HEK293T (cell line): Measurements from ENCODE around the gene ARHGEF1.

Source experiments
- CTCF ChIA-PET: fragments of 350-600 bp; formaldehyde crosslinking; extraction: SDS; loops from one replicate; lab custom pipeline; 2021; ENCODE audit warnings: antibody characterized with exemption, inconsistent platforms; lab: Yijun Ruan, JAX
- POLR2A ChIA-PET: fragments of 350-600 bp; formaldehyde crosslinking; extraction: SDS; loops from one replicate; lab custom pipeline; 2020; ENCODE audit warnings: antibody characterized with exemption, inconsistent platforms; lab: Yijun Ruan, JAX
- DNase-seq: peaks from one replicate; pipeline ENCODE4 v3.0.0; 2012; ENCODE audit warnings: mixed read lengths; ENCODE audit errors: extremely low spot score
- ARNT ChIP-seq: fragments of 450-650 bp; IDR thresholded peaks from 2 replicates; pipeline ENCODE4 v1.6.1; 2017; ENCODE audit warnings: mild to moderate bottlenecking
- BHLHE40 ChIP-seq: fragments of 450-650 bp; IDR thresholded peaks from 2 replicates; pipeline ENCODE4 v1.6.1; 2016; ENCODE audit warnings: mild to moderate bottlenecking, moderate library complexity, borderline replicate concordance
- CTBP1 ChIP-seq: fragments of 450-650 bp; IDR thresholded peaks from 2 replicates; pipeline ENCODE4 v1.6.1; 2016; ENCODE audit warnings: borderline replicate concordance
- ELF4 ChIP-seq: fragments of 450-650 bp; IDR thresholded peaks from 2 replicates; pipeline ENCODE4 v1.6.1; 2017; ENCODE audit warnings: antibody characterized with exemption
- FOXA1 ChIP-seq: fragments of 450-650 bp; IDR thresholded peaks from 2 replicates; pipeline ENCODE4 v1.6.1; 2016; ENCODE audit warnings: mild to moderate bottlenecking
- FOXK2 ChIP-seq: fragments of 450-650 bp; IDR thresholded peaks from 2 replicates; pipeline ENCODE4 v1.6.1; 2016; ENCODE audit warnings: mild to moderate bottlenecking
- FOXM1 ChIP-seq: fragments of 450-650 bp; IDR thresholded peaks from 2 replicates; pipeline ENCODE4 v1.6.1; 2017; ENCODE audit warnings: mild to moderate bottlenecking, borderline replicate concordance
- HDGF ChIP-seq: fragments of 450-650 bp; IDR thresholded peaks from 2 replicates; pipeline ENCODE4 v1.6.1; 2017; ENCODE audit warnings: antibody characterized with exemption, borderline replicate concordance
- L3MBTL2 ChIP-seq: fragments of 450-650 bp; conservative IDR thresholded peaks from 2 replicates; pipeline ENCODE4 v1.6.1; 2016; ENCODE audit warnings: mild to moderate bottlenecking
- LEF1 ChIP-seq: fragments of 450-650 bp; IDR thresholded peaks from 2 replicates; pipeline ENCODE4 v1.6.1; 2017; ENCODE audit warnings: mild to moderate bottlenecking, borderline replicate concordance
- NFRKB ChIP-seq: fragments of 450-650 bp; IDR thresholded peaks from 2 replicates; pipeline ENCODE4 v1.6.1; 2016; ENCODE audit warnings: mild to moderate bottlenecking, moderate library complexity
- PKNOX1 ChIP-seq: fragments of 450-650 bp; IDR thresholded peaks from 2 replicates; pipeline ENCODE4 v1.6.1; 2016
- SP1 ChIP-seq: fragments of 450-650 bp; IDR thresholded peaks from 2 replicates; pipeline ENCODE4 v1.6.1; 2017
- SUZ12 ChIP-seq: fragments of 450-650 bp; IDR thresholded peaks from 2 replicates; pipeline ENCODE4 v1.6.1; 2016; ENCODE audit warnings: mild to moderate bottlenecking
- TARDBP ChIP-seq: fragments of 450-650 bp; IDR thresholded peaks from 2 replicates; pipeline ENCODE4 v1.6.1; 2016
- ZNF384 ChIP-seq: fragments of 450-650 bp; IDR thresholded peaks from 2 replicates; pipeline ENCODE4 v1.6.1; 2016

ARHGEF1 gene

GRCh38 chr19:41853768-41854167, 29.2 kb upstream of the ARHGEF1 start:
- no peak for TF ChIP-seq L3MBTL2
- TF ChIP-seq SP1 = no peak
- no peak for TF ChIP-seq FOXK2
- TF ChIP-seq TARDBP = no peak
- no peak for TF ChIP-seq SUZ12
- no peak for TF ChIP-seq FOXM1
- no peak for TF ChIP-seq ARNT
- TF ChIP-seq HDGF = no peak
- TF ChIP-seq CTBP1 = no peak
- no peak for DNase-seq
- ChIA-PET POLR2A (no interaction called here), CTCF (interaction anchor here (0.9 kb wide), 1 partner anchor 17 kb away, joined by 3 read pairs; no protein-coding TSS in a partner anchor)

DNA sequence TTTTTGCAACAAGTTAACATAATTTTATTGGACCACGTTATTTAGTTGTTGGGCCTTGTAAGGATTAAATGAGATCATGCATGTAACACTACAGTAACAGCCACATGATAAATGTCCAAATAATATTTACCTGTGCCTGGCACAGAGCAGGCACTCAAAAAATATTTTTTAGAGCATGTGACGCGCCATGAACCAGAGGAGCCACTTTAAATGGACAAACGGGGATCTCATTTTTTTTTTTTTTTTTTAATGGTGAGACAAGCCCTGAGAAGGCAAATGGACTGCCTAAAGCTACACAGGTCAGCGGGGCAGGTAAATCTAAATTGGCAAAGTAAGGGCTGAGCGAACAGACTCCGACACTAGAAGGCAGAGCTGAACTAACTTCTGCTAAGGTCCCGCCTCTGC, 23.8 kb upstream of the ARHGEF1 start:
- ChIA-PET POLR2A (interaction anchor here (0.8 to 3.6 kb wide), 19 partner anchors 10 to 495 kb away, joined by 3 to 43 read pairs (median 5); partner anchors contain the start of genes B9D2 and RABAC1), CTCF (interaction anchor here (0.7 kb wide), 1 partner anchor 11 kb away, joined by 3 read pairs; no protein-coding TSS in a partner anchor)
- TF ChIP-seq SP1 (no peak), ZNF384 (no peak), CTBP1 (no peak), LEF1 (no peak), ARNT (no peak), L3MBTL2 (no peak)
- DNase-seq = no peak

DNA sequence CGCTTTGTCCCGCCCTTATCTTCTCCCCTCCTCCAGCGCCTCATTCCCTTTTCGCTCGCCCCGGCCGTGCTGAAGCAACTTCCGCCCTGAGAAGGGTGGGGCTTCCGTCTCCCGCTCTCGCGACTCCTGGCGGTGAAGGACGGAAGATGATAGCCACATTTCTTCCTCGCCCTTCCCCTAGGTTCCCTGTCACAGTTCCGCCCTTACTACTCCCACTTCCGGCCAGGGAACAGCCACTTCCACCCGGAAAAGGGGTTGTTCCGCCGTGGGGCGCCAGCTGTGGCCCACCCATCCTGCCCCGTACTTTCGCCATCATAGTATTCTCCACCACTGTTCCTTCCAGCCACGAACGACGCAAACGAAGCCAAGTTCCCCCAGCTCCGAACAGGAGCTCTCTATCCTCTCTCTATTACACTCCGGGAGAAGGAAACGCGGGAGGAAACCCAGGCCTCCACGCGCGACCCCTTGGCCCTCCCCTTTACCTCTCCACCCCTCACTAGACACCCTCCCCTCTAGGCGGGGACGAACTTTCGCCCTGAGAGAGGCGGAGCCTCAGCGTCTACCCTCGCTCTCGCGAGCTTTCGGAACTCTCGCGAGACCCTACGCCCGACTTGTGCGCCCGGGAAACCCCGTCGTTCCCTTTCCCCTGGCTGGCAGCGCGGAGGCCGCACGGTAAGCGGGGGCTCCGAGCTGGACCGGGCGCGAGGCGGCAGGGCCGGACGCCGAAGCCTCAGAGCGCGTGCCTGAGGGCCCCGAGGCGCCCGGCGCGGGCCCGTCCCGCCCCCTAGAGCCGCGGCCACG, 23.2 kb upstream of the ARHGEF1 start, which contains the start of gene RPS19:
TSS of gene RPS19 (plus strand) at position 638 of the 801 bp plus-strand sequence. CDS start 520 bp downstream, outside the sequence.
- peak; percentile 97 for DNase-seq
- ChIA-PET CTCF (interaction anchor here (0.6 to 0.7 kb wide), 2 partner anchors 12 to 43 kb away, joined by 3 read pairs; no protein-coding TSS in a partner anchor), POLR2A (interaction anchor here (0.7 to 3.6 kb wide), 26 partner anchors 9 to 495 kb away, joined by 3 to 43 read pairs (median 4); partner anchors contain the start of genes B9D2 and RABAC1)
- no peak for TF ChIP-seq CTBP1
- peak; percentile 60 for TF ChIP-seq ARNT
- TF ChIP-seq NFRKB = no peak
- TF ChIP-seq FOXA1 = no peak
- peak; percentile 69; the same call in 1 of the 2 replicates for TF ChIP-seq PKNOX1
- peak; percentile 58; the same call in 1 of the 2 replicates for TF ChIP-seq FOXM1
- TF ChIP-seq TARDBP = peak; percentile 99
- TF ChIP-seq FOXK2 = no peak
- peak; percentile 95 for TF ChIP-seq SP1
- TF ChIP-seq L3MBTL2 = 0 out of 2 replicates have a peak, but pooled peaks have one; percentile 35
- TF ChIP-seq ELF4 = peak; percentile 95
- peak; percentile 91; the same call in 1 of the 2 replicates for TF ChIP-seq LEF1
- no peak for TF ChIP-seq SUZ12

GRCh38 chr19:41860419-41861115, 22.4 kb upstream of the ARHGEF1 start:
- POLR2A ChIA-PET = interaction anchor here (0.7 to 3.6 kb wide), 18 partner anchors 8 to 496 kb away, joined by 3 to 43 read pairs (median 7); partner anchors contain the start of genes B9D2 and RABAC1
- CTCF ChIA-PET = interaction anchor here (0.6 kb wide), 1 partner anchor 42 kb away, joined by 3 read pairs; no protein-coding TSS in a partner anchor

GRCh38 chr19:41861116-41861768, 21.7 kb upstream of the ARHGEF1 start:
- ChIA-PET CTCF (no interaction called here), POLR2A (interaction anchor here (1.6 to 3.6 kb wide), 6 partner anchors 11 to 98 kb away, joined by 7 to 43 read pairs (median 9); partner anchors contain the start of gene RABAC1)
- no peak for DNase-seq
- TF ChIP-seq SUZ12 (no peak), LEF1 (no peak), ZNF384 (no peak), NFRKB (no peak), PKNOX1 (no peak), ELF4 (no peak)

More at GRCh38 chr19:41860419-41861115, 22.4 kb upstream of the ARHGEF1 start:
- no peak for DNase-seq
- TF ChIP-seq ELF4 (no peak), FOXM1 (no peak), ZNF384 (no peak), BHLHE40 (no peak), FOXA1 (no peak), TARDBP (no peak), PKNOX1 (no peak), L3MBTL2 (no peak), SP1 (no peak), HDGF (no peak)
